Peyer's patch (tissue), 4 donors: Measurements from ENCODE around the gene C17orf50. TPM values are rescaled to one million over a fixed set of nuclear protein-coding genes. Genes with fewer than 3 reads are reported as not detected.
A peak's percentile ranks its signal among the peaks of the same experiment; 100 is the strongest.

ENCODE experiments used
- DNase-seq, 3 donors: peaks; one replicate each; pipeline ENCODE4 v3.0.0-alpha.2; 2017 to 2019
- H3K27ac ChIP-seq, 4 donors: fragments of 200-600 bp; sonication (generic); one replicate each; pipeline ENCODE4 v1.5.1; 2016 to 2019
- H3K27me3 ChIP-seq, 2 donors: fragments of 200-600 bp; sonication (generic); one replicate each; pipeline ENCODE4 v1.5.1; 2019
- H3K36me3 ChIP-seq, 3 donors: fragments of 200-600 bp; sonication (generic); one replicate each; pipeline ENCODE4 v1.5.1; 2016 to 2019
- H3K4me1 ChIP-seq, 4 donors: fragments of 200-600 bp; sonication (generic); one replicate each; pipeline ENCODE4 v1.5.1; 2016 to 2019
- H3K4me3 ChIP-seq, 4 donors: fragments of 200-600 bp; sonication (generic); 1 replicate in 3 of 4; 2 replicates in 1 of 4; pipeline ENCODE4 v1.5.1; 2016 to 2019; ENCODE audit warnings: mild to moderate bottlenecking in 1 of 4
- H3K9me3 ChIP-seq, 4 donors: fragments of 200-600 bp; sonication (generic); one replicate each; pipeline ENCODE4 v1.5.1; 2016 to 2019; ENCODE audit warnings: mild to moderate bottlenecking in 1 of 4
- CTCF ChIP-seq, 6 experiments: fragments of 450-650 bp in 4 of 6; fragments of 200-600 bp in 2 of 6; sonication (generic) in 1 of 6; IDR thresholded peaks; one replicate each; pipeline ENCODE4 v1.5.1; 2017 to 2019; ENCODE audit warnings: antibody characterized with exemption in 6 of 6, mild to moderate bottlenecking in 3 of 6, moderate library complexity in 1 of 6
- POLR2A ChIP-seq, 2 donors: fragments of 450-650 bp; IDR thresholded peaks; one replicate each; pipeline ENCODE4 v1.5.1; 2017; ENCODE audit warnings: antibody characterized with exemption in 2 of 2, mild to moderate bottlenecking in 2 of 2, moderate library complexity in 2 of 2
- total RNA-seq, 4 donors: library from RNA; depleted of rRNA; stranded (reverse); fragments of >200 nt; gene quantifications; one replicate each; pipeline ENCODE4 v1.1.0, GENCODE V29; 2016

C17orf50 gene
- total RNA-seq, 4 donors from 2014 or later, result not detected

GRCh38 chr17:35773129-35773528, 12.4 kb downstream of the C17orf50 start:
- no peak overlapping the region for H3K4me3 ChIP-seq
- no peaks in the 10 kb centered on the region for H3K36me3 ChIP-seq
- DNase-seq, result no peak
- peak overlapping the region in 1 of 4 donors; percentile 62 for H3K27ac ChIP-seq
- TF ChIP-seq POLR2A (IDR thresholded peaks at IDR 0.05) (no peak), CTCF (IDR thresholded peaks at IDR 0.05) (no peak)
- peaks cover 0 to 38% (median 2%) of the 10 kb centered on the region in 4 donors for H3K4me1 ChIP-seq
- H3K27me3 ChIP-seq, result no peaks in the 10 kb centered on the region
- no peaks in the 10 kb centered on the region for H3K9me3 ChIP-seq

- peak overlapping the region in 1 of 4 donors; percentile 62 for H3K27ac ChIP-seq
- no peak overlapping the region for H3K4me3 ChIP-seq
- TF ChIP-seq CTCF (IDR thresholded peaks at IDR 0.05), result no peak
- TF ChIP-seq POLR2A (IDR thresholded peaks at IDR 0.05), result no peak
- no peaks in the 10 kb centered on the region for H3K9me3 ChIP-seq
- DNase-seq, result no peak
- H3K36me3 ChIP-seq, result no peaks in the 10 kb centered on the region
- H3K27me3 ChIP-seq, result no peaks in the 10 kb centered on the region
- peaks cover 0 to 32% (median 2%) of the 10 kb centered on the region in 4 donors for H3K4me1 ChIP-seq
Observed at GRCh38 chr17:35773679-35774425, 13.2 kb downstream of the C17orf50 start.

- no peak overlapping the region for H3K4me3 ChIP-seq
- peaks cover 0 to 6% (median 0%) of the 10 kb centered on the region in 3 donors for H3K36me3 ChIP-seq
- H3K4me1 ChIP-seq, result peaks cover 0 to 27% (median under 1%) of the 10 kb centered on the region in 4 donors
- peak overlapping the region in 1 of 4 donors; percentile 62 for H3K27ac ChIP-seq
- no peaks in the 10 kb centered on the region for H3K9me3 ChIP-seq
- TF ChIP-seq POLR2A (IDR thresholded peaks at IDR 0.05), result no peak
- TF ChIP-seq CTCF (IDR thresholded peaks at IDR 0.05), result no peak
- H3K27me3 ChIP-seq, result no peaks in the 10 kb centered on the region
- DNase-seq, result no peak
Observed at GRCh38 chr17:35774499-35774898, 13.8 kb downstream of the C17orf50 start.

GRCh38 chr17:35775039-35775438, 14.4 kb downstream of the C17orf50 start:
- Histone ChIP-seq H3K4me1 (peaks cover 0 to 26% (median 0%) of the 10 kb centered on the region in 4 donors), H3K27ac (peak overlapping the region in 1 of 4 donors; percentile 62)
- TF ChIP-seq POLR2A (IDR thresholded peaks at IDR 0.05) (no peak), CTCF (IDR thresholded peaks at IDR 0.05) (no peak)

GRCh38 chr17:35775583-35775982, 14.9 kb downstream of the C17orf50 start:
- DNase-seq, result no peak
- H3K27ac ChIP-seq, result peak overlapping the region in 1 of 4 donors; percentile 62
- no peak overlapping the region for H3K4me3 ChIP-seq
- H3K36me3 ChIP-seq, result peaks cover 0 to 8% (median 0%) of the 10 kb centered on the region in 3 donors
- no peaks in the 10 kb centered on the region for H3K9me3 ChIP-seq
- H3K27me3 ChIP-seq, result no peaks in the 10 kb centered on the region
- TF ChIP-seq POLR2A (IDR thresholded peaks at IDR 0.05), result no peak
- no peak for TF ChIP-seq CTCF (IDR thresholded peaks at IDR 0.05)
- peaks cover 0 to 26% (median 0%) of the 10 kb centered on the region in 4 donors for H3K4me1 ChIP-seq

More at GRCh38 chr17:35775039-35775438, 14.4 kb downstream of the C17orf50 start:
- Histone ChIP-seq H3K9me3 (no peaks in the 10 kb centered on the region), H3K36me3 (peaks cover 0 to 8% (median 0%) of the 10 kb centered on the region in 3 donors), H3K27me3 (no peaks in the 10 kb centered on the region), H3K4me3 (no peak overlapping the region)
- DNase-seq, result no peak
